Body of pancreas (tissue), 4 donors: ENCODE measurements around the gene SH3PXD2A.

ENCODE experiments used
- POLR2A ChIP-seq, 3 donors: fragments of 450-650 bp; IDR thresholded peaks; one replicate each; pipeline ENCODE4 v1.6.1; 2016; ENCODE audit warnings: antibody characterized with exemption in 3 of 3, mild to moderate bottlenecking in 2 of 3
- TF ChIP-seq, protein P1 (sequence below), 7 experiments: fragments of 450-650 bp in 4 of 7; fragments of 200-600 bp in 3 of 7; sonication (generic) in 3 of 7; IDR thresholded peaks; one replicate each; pipeline ENCODE4 v1.5.1; 2016 to 2019; ENCODE audit warnings: antibody characterized with exemption in 7 of 7

DNA sequence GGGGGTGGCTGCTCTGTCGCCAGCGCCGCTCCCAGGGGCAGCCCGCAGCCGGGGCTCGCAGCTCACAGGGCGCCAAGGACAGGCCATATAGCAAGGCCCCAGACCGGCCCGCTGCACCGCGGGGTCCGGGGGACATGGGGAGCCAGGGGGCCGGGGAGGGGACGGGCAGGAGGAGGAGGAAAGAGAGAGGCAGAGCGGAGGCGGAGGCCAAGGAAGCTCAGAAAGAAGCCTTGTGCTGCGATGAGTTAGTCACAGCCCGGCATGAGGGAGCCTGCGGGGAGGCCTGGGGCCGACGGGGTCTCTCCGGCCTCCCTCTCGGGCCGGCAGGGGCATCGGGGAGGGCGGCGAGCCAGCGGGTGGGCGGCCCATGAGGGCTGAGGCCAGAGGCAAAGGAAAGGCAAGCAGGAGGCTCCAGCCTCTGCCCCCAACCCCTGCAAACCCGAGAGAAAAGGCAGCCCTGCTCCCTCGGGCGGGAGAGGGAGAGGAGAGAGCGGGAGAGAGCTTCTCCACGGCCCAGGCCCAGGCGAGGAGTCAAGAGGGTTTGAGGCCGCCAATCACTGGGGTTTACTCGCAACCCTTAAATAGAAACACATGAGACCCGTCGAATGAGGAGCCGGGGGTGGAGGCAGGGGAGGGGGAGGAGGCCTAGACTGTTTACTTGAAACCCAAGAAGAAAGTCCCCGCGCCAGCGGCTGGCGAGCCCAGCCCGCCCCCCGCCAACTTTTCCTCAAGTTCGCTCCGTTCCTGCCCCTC, 194.0 kb downstream of the SH3PXD2A start:
- TF ChIP-seq, protein P1, sequence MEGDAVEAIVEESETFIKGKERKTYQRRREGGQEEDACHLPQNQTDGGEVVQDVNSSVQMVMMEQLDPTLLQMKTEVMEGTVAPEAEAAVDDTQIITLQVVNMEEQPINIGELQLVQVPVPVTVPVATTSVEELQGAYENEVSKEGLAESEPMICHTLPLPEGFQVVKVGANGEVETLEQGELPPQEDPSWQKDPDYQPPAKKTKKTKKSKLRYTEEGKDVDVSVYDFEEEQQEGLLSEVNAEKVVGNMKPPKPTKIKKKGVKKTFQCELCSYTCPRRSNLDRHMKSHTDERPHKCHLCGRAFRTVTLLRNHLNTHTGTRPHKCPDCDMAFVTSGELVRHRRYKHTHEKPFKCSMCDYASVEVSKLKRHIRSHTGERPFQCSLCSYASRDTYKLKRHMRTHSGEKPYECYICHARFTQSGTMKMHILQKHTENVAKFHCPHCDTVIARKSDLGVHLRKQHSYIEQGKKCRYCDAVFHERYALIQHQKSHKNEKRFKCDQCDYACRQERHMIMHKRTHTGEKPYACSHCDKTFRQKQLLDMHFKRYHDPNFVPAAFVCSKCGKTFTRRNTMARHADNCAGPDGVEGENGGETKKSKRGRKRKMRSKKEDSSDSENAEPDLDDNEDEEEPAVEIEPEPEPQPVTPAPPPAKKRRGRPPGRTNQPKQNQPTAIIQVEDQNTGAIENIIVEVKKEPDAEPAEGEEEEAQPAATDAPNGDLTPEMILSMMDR (IDR thresholded peaks at IDR 0.05): no peak
- TF ChIP-seq POLR2A (IDR thresholded peaks at IDR 0.05): peak in 2 of 3 donors; percentile 45 to 49
